A549 treated with AZD2906 at 1 μM for 4 hours (cell line): ENCODE data around the gene SCRN1. TPM values are rescaled to one million over a fixed set of nuclear protein-coding genes. Genes with fewer than 3 reads are reported as not detected.

Source experiments
- total RNA-seq: library from RNA; stranded (reverse); fragments of 200-300 nt; extraction: Qiagen RNA extraction; gene quantifications from 5 replicates; pipeline ENCODE4 v1.2.3, GENCODE V29; 2022

SCRN1 gene, protein sequence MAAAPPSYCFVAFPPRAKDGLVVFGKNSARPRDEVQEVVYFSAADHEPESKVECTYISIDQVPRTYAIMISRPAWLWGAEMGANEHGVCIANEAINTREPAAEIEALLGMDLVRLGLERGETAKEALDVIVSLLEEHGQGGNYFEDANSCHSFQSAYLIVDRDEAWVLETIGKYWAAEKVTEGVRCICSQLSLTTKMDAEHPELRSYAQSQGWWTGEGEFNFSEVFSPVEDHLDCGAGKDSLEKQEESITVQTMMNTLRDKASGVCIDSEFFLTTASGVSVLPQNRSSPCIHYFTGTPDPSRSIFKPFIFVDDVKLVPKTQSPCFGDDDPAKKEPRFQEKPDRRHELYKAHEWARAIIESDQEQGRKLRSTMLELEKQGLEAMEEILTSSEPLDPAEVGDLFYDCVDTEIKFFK
- total RNA-seq: 46.8 to 65.5 TPM (median 55.4 TPM) in 5 replicates

DNA sequence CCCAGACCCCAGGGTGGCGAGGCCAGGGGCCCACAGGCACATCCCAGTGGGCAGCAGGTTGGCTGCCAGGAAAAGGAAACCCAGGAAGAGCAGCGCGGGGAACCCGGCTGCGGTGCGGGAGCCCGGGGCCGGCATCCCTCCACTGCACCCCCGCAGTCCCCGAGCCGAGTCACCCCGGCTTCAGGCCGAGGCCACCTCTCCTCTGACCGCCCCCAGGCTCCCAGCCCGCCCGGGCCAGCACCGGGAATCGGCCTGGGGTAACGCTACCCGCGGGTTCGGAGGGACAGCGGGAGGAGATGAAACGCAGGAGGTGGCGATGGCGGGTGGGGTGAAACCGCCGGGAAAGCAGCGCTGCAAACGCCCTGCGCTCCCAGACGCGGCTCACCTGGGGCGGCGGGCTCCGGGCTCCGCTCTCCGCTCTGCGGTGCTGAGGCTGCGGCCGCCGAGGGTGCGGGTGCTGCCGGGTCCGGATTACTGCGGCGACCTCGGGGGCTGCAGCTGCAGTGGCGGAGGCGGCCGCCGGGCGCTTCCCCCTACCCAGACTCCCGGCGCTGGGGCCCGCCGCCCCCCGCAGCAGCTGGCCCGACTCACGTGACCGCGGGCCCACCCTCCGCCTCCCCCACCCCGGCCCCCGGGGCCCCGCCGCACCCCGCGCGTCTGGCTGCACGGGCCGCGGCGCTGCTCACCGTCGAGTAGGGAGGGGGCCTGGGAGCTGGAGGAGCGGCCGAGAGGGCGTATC, at the start of gene SCRN1:
Gene SCRN1 (minus strand): TSS at position 545 of the 739 bp plus-strand sequence. CDS start 20,734 bp downstream, outside the sequence.

DNA sequence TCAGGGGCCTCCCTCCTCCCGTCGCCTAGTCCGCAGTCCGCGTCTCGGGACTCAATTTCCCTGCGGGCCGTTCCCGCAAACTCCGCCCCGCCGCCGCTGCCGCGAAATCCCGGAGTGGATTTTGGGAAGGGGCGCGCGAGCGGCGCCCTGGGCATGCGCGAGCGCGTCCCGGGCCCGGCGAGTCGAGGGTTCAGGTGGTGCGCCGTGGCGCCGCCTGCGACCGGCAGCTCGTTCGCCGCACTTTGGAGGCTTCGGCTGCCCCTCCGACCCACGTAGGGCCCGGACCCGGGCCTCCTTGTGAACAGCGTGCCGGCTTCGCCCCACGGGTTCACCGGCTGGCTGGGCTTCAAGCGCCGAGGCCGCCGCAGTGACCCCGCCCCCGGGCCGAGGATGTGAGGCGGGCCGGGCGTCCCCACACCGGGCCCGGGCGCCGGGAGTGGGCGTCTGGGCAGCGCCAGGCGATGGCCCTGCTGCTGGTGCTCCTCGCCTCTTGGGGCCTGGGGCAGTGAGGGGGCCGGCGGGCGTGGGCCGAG, 38.7 kb upstream of the SCRN1 start, which contains the start of gene PLEKHA8:
Gene PLEKHA8 (plus strand): TSS at position 197 of the 533 bp plus-strand sequence. CDS start 351 bp downstream, outside the sequence.

DNA sequence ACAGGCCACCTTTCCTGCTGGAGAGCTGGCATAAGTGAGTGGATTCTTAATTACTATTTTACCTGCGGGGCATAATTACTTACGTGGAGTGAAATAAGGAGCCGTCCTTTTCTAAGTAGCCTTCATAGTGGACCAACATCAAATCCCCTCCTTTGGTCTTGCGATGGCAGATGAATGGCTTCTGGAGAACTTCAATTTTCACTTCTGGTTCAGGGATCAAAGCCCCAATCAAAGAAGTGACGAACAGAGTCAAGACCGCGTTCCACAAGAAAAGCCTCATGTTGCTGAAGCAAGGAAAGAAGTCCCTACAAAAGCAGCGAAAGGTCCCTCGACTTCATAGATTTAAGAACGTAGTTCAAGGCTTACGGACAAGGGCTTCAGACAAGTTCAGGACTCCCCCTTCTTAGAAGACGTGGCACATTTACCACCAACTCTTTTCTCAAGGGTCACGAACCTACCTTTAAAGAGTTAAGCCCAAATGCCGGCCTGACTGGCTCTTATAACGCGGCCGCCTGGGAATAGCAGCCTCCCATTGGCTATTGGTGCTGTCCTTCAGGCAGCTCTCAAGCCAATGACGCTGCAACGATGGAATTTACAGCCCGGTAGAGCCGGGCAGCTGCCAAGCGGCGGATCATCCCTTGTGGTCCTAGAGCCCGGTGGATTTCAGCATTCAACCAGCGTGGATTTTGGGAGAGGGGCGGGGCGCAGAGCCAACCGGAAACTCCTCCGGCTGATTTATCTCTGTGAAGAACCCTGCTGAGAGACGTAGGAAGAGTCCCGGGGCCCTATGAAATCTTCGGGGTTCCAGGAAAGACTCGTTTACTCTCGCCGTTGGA, 36.8 kb upstream of the SCRN1 start, which contains the start of gene FKBP14:
Gene FKBP14 (minus strand): TSS at position 474 of the 836 bp plus-strand sequence. CDS start 194 bp downstream, at position 280.

Other genes starting within 250 kb of the SCRN1 start
- gene WIPF3, start 183.3 kb downstream of the SCRN1 start, total RNA-seq: 0.41 to 0.56 TPM (median 0.48 TPM) in 5 replicates
- gene FKBP14, start 36.9 kb upstream of the SCRN1 start, total RNA-seq: 5.3 to 10.0 TPM (median 7.5 TPM) in 5 replicates
- gene PLEKHA8, start 38.6 kb upstream of the SCRN1 start, total RNA-seq: 5.0 to 6.0 TPM (median 5.5 TPM) in 5 replicates
- gene MTURN, start 145.2 kb upstream of the SCRN1 start, total RNA-seq: 5.8 to 7.0 TPM (median 6.9 TPM) in 5 replicates